ENCODE results near the gene RAD51B. TPM values are rescaled to one million over a fixed set of nuclear protein-coding genes. Genes with fewer than 3 reads are reported as not detected.

RAD51B gene
- total and polyA plus RNA-seq, 4 donors, result 2.5 to 95.0 (median 9.6) TPM

DNA sequence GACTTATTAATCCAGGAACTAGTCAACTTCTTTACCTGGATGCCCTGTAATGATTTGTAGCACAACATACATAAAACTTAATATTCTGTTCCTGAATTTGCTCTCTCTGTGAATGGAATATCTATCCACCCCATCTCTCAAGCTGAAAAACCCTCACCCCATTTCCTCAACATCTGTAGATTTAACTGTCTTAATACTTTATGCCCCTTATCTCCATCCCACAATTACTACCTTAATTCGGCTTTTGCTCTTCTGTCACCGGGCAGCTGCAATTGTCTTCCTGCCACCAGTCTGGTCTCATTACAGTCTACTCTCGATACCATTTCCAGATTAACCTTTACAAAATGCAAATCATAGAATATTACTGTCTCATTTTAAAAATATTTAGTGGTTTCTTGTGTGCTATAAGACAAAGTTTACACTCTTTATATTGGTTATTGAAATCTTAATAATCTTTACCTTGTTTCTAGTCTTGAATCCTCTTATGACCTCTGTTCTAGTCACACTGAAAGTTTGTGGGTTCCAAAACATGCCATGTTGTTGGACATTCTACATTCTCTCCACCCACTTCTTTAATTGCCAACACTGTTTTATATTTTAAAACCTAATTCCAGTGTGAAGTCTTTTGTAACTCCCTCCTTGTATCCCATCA, 347.3 kb downstream of the RAD51B start:
- Histone ChIP-seq H3K27me3 (ENCODE audit: control insufficient read depth in 3 of 3, insufficient read depth in 3 of 3, low read length in 2 of 3) (no peaks in the 10 kb centered on the region), H3K27ac (ENCODE audit: low read depth in 1 of 2, low read length in 1 of 2) (no peak overlapping the region), H3K36me3 (ENCODE audit: control insufficient read depth in 4 of 4, insufficient read depth in 4 of 4, low read length in 4 of 4) (no peaks in the 10 kb centered on the region), H3K4me1 (ENCODE audit: control insufficient read depth in 5 of 5, insufficient read depth in 5 of 5, low read length in 5 of 5) (peaks cover 0 to 45% (median 15%) of the 10 kb centered on the region in 5 donors), H3K9me3 (ENCODE audit: control insufficient read depth in 4 of 4, insufficient read depth in 3 of 4, low read length in 3 of 4) (no peaks in the 10 kb centered on the region), H3K4me3 (no peak overlapping the region), H3K9ac (ENCODE audit: insufficient read depth in 1 of 2, low read length in 2 of 2) (no peak overlapping the region)
- TF ChIP-seq CTCF (IDR thresholded peaks at IDR 0.05; ENCODE audit: control extremely low read depth, extremely low read depth), result no peak
- 43 to 81% methylated on average over 3 of the region's 3 CpGs for WGBS, 2 donors
- DNase-seq, result no peak
- no peak for ATAC-seq (ENCODE audit: insufficient read depth, low FRiP score)

- H3K36me3 ChIP-seq (ENCODE audit: control insufficient read depth in 4 of 4, insufficient read depth in 4 of 4, low read length in 4 of 4), result no peaks in the 10 kb centered on the region
- H3K27me3 ChIP-seq (ENCODE audit: control insufficient read depth in 3 of 3, insufficient read depth in 3 of 3, low read length in 2 of 3), result no peaks in the 10 kb centered on the region
- no peak for TF ChIP-seq CTCF (IDR thresholded peaks at IDR 0.05; ENCODE audit: control extremely low read depth, extremely low read depth)
- no peak overlapping the region for H3K9ac ChIP-seq (ENCODE audit: insufficient read depth in 1 of 2, low read length in 2 of 2)
- H3K4me1 ChIP-seq (ENCODE audit: control insufficient read depth in 5 of 5, insufficient read depth in 5 of 5, low read length in 5 of 5), result peaks cover 0 to 52% (median 19%) of the 10 kb centered on the region in 5 donors
- no peak overlapping the region for H3K4me3 ChIP-seq
- DNase-seq (no peak), ATAC-seq (ENCODE audit: insufficient read depth, low FRiP score) (no peak)
- 74 to 79% methylated on average over 5 of the region's 5 CpGs for WGBS, 2 donors
- H3K9me3 ChIP-seq (ENCODE audit: control insufficient read depth in 4 of 4, insufficient read depth in 3 of 4, low read length in 3 of 4), result no peaks in the 10 kb centered on the region
- no peak overlapping the region for H3K27ac ChIP-seq (ENCODE audit: low read depth in 1 of 2, low read length in 1 of 2)
Observed at GRCh38 chr14:68167383-68168087, 348.0 kb downstream of the RAD51B start.

- Histone ChIP-seq H3K27ac (ENCODE audit: low read depth in 1 of 2, low read length in 1 of 2) (no peak overlapping the region), H3K9me3 (ENCODE audit: control insufficient read depth in 4 of 4, insufficient read depth in 3 of 4, low read length in 3 of 4) (no peaks in the 10 kb centered on the region), H3K36me3 (ENCODE audit: control insufficient read depth in 4 of 4, insufficient read depth in 4 of 4, low read length in 4 of 4) (no peaks in the 10 kb centered on the region), H3K27me3 (ENCODE audit: control insufficient read depth in 3 of 3, insufficient read depth in 3 of 3, low read length in 2 of 3) (no peaks in the 10 kb centered on the region), H3K9ac (ENCODE audit: insufficient read depth in 1 of 2, low read length in 2 of 2) (no peak overlapping the region), H3K4me3 (no peak overlapping the region), H3K4me1 (ENCODE audit: control insufficient read depth in 5 of 5, insufficient read depth in 5 of 5, low read length in 5 of 5) (peaks cover 0 to 61% (median 19%) of the 10 kb centered on the region in 5 donors)
- DNase-seq, result peak in 2 of 3 donors; percentile 89 to 90
- 79 to 89% methylated on average over 1 of the region's 1 CpG for WGBS, 2 donors
- no peak for ATAC-seq (ENCODE audit: insufficient read depth, low FRiP score)
- no peak for TF ChIP-seq CTCF (IDR thresholded peaks at IDR 0.05; ENCODE audit: control extremely low read depth, extremely low read depth)
Observed at GRCh38 chr14:68168460-68169109, 349.0 kb downstream of the RAD51B start.
